ENCODE measurements around the gene GRIA4.

GRIA4 gene

DNA sequence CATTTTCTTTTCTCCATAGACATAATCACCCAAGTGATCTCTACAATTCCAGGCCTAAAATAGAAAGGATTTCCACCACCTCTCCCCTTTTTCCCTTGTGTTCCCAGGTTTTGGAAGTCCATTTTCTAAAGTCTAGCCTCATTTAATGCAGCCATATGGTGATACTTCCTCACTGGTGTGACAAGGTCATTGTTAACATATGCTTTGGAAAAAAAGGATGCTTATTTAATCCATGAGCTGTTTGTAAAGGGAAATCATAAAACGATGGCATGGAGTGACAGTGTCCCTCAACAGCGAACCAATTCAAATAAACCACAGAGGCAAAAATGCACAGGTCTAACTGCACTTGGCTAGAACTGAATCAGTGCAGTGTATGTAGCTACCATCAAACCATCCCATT, 26.6 kb downstream of the GRIA4 start:
- no peak for DNase-seq
- Histone ChIP-seq H3K4me3 (ENCODE audit: control insufficient read depth in 1 of 7, extremely low read depth in 1 of 7, insufficient read depth in 4 of 7, low read depth in 2 of 7, low read length in 6 of 7) (no peak overlapping the region), H3K36me3 (ENCODE audit: control insufficient read depth in 4 of 4, insufficient read depth in 4 of 4, low read length in 3 of 4) (no peaks in the 10 kb centered on the region), H3K9me3 (ENCODE audit: control extremely low read depth in 1 of 5, control insufficient read depth in 4 of 5, insufficient read depth in 2 of 5, low read depth in 1 of 5, low read length in 4 of 5) (no peaks in the 10 kb centered on the region), H3K27me3 (replicated peaks in 2 of 5; ENCODE audit: control insufficient read depth in 4 of 5, insufficient read depth in 5 of 5, low read length in 4 of 5) (no peaks in the 10 kb centered on the region), H3K27ac (ENCODE audit: insufficient read depth in 1 of 2, low read depth in 1 of 2, low read length in 2 of 2, poor library complexity in 1 of 2, severe bottlenecking in 2 of 2) (no peak overlapping the region), H3K4me1 (ENCODE audit: control extremely low read depth in 1 of 4, control insufficient read depth in 4 of 4, insufficient read depth in 4 of 4, low read length in 3 of 4) (no peaks in the 10 kb centered on the region)
- 29% methylated on average over 2 of the region's 2 CpGs for WGBS (ENCODE audit: insufficient coverage)
- ChIA-PET CTCF (no interaction called here), POLR2A (no interaction called here)

- no peak for DNase-seq
- ChIA-PET POLR2A (no interaction called here), CTCF (no interaction called here)
- no peak overlapping the region for H3K4me3 ChIP-seq (ENCODE audit: control insufficient read depth in 1 of 7, extremely low read depth in 1 of 7, insufficient read depth in 4 of 7, low read depth in 2 of 7, low read length in 6 of 7)
- no peaks in the 10 kb centered on the region for H3K4me1 ChIP-seq (ENCODE audit: control extremely low read depth in 1 of 4, control insufficient read depth in 4 of 4, insufficient read depth in 4 of 4, low read length in 3 of 4)
- no peaks in the 10 kb centered on the region for H3K9me3 ChIP-seq (ENCODE audit: control extremely low read depth in 1 of 5, control insufficient read depth in 4 of 5, insufficient read depth in 2 of 5, low read depth in 1 of 5, low read length in 4 of 5)
- H3K27me3 ChIP-seq (replicated peaks in 2 of 5; ENCODE audit: control insufficient read depth in 4 of 5, insufficient read depth in 5 of 5, low read length in 4 of 5) = no peaks in the 10 kb centered on the region
- no CpG with 5 or more reads among the region's 1 CpG for WGBS (ENCODE audit: insufficient coverage)
- no peaks in the 10 kb centered on the region for H3K36me3 ChIP-seq (ENCODE audit: control insufficient read depth in 4 of 4, insufficient read depth in 4 of 4, low read length in 3 of 4)
- H3K27ac ChIP-seq (ENCODE audit: insufficient read depth in 1 of 2, low read depth in 1 of 2, low read length in 2 of 2, poor library complexity in 1 of 2, severe bottlenecking in 2 of 2) = no peak overlapping the region
These were observed 29.7 kb downstream of the GRIA4 start for GRCh38 chr11:105639527-105639926.

DNA sequence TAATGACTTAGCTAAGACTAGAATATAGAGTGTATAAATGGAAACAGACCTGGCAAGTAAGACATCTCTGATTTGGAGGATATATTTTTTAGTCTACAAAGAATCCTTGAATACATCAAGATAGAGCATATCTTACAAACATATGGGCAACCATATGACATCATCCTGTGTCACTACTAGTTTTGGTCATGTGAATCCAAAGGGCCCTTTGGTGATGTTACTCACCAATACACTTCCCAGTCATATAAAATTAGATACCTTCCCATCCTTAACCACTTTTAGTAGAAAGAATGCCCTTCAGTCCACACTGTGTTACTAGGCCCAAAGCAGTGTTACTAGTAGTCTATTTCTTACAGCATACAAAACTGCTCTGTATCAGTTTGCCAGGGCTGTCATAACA, 31.6 kb downstream of the GRIA4 start:
- no peak for DNase-seq
- Histone ChIP-seq H3K4me3 (ENCODE audit: control insufficient read depth in 1 of 7, extremely low read depth in 1 of 7, insufficient read depth in 4 of 7, low read depth in 2 of 7, low read length in 6 of 7) (no peak overlapping the region), H3K9me3 (ENCODE audit: control extremely low read depth in 1 of 5, control insufficient read depth in 4 of 5, insufficient read depth in 2 of 5, low read depth in 1 of 5, low read length in 4 of 5) (no peaks in the 10 kb centered on the region), H3K27ac (ENCODE audit: insufficient read depth in 1 of 2, low read depth in 1 of 2, low read length in 2 of 2, poor library complexity in 1 of 2, severe bottlenecking in 2 of 2) (no peak overlapping the region), H3K36me3 (ENCODE audit: control insufficient read depth in 4 of 4, insufficient read depth in 4 of 4, low read length in 3 of 4) (no peaks in the 10 kb centered on the region), H3K4me1 (ENCODE audit: control extremely low read depth in 1 of 4, control insufficient read depth in 4 of 4, insufficient read depth in 4 of 4, low read length in 3 of 4) (no peaks in the 10 kb centered on the region), H3K27me3 (replicated peaks in 2 of 5; ENCODE audit: control insufficient read depth in 4 of 5, insufficient read depth in 5 of 5, low read length in 4 of 5) (no peaks in the 10 kb centered on the region)
- CTCF ChIA-PET = no interaction called here
- POLR2A ChIA-PET = no interaction called here

DNA sequence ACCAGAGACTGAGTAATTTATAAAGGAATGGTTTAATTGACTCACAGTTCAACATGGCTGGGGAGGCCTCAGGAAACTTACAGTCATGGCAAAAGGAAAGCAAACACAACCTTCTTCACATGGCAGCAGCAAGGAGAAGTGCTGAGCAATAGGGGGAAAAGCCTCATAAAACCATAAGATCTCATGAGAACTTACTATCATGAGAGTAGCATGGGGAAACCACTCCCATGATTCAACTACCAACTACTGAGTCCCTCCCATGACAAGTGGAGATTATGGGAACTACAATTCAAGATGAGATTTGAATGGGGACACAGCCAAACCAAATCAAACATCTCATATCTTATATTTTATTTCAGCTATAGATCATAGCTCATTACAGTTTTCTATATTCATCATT, 33.0 kb downstream of the GRIA4 start:
- no peaks in the 10 kb centered on the region for H3K27me3 ChIP-seq (replicated peaks in 2 of 5; ENCODE audit: control insufficient read depth in 4 of 5, insufficient read depth in 5 of 5, low read length in 4 of 5)
- ChIA-PET POLR2A (no interaction called here), CTCF (no interaction called here)
- H3K4me3 ChIP-seq (ENCODE audit: control insufficient read depth in 1 of 7, extremely low read depth in 1 of 7, insufficient read depth in 4 of 7, low read depth in 2 of 7, low read length in 6 of 7) = no peak overlapping the region
- no peak overlapping the region for H3K27ac ChIP-seq (ENCODE audit: insufficient read depth in 1 of 2, low read depth in 1 of 2, low read length in 2 of 2, poor library complexity in 1 of 2, severe bottlenecking in 2 of 2)
- H3K4me1 ChIP-seq (ENCODE audit: control extremely low read depth in 1 of 4, control insufficient read depth in 4 of 4, insufficient read depth in 4 of 4, low read length in 3 of 4) = no peaks in the 10 kb centered on the region
- no peak for DNase-seq
- H3K36me3 ChIP-seq (ENCODE audit: control insufficient read depth in 4 of 4, insufficient read depth in 4 of 4, low read length in 3 of 4) = no peaks in the 10 kb centered on the region
- H3K9me3 ChIP-seq (ENCODE audit: control extremely low read depth in 1 of 5, control insufficient read depth in 4 of 5, insufficient read depth in 2 of 5, low read depth in 1 of 5, low read length in 4 of 5) = peaks cover 0 to 2% (median 0%) of the 10 kb centered on the region in 5 experiments

- ChIA-PET CTCF (interaction anchor here (0.6 kb wide), 1 partner anchor 27 kb away, joined by 3 read pairs; no protein-coding TSS in a partner anchor), POLR2A (no interaction called here)
- Histone ChIP-seq H3K4me1 (ENCODE audit: control extremely low read depth in 1 of 4, control insufficient read depth in 4 of 4, insufficient read depth in 4 of 4, low read length in 3 of 4) (no peaks in the 10 kb centered on the region), H3K36me3 (ENCODE audit: control insufficient read depth in 4 of 4, insufficient read depth in 4 of 4, low read length in 3 of 4) (no peaks in the 10 kb centered on the region), H3K27ac (ENCODE audit: insufficient read depth in 1 of 2, low read depth in 1 of 2, low read length in 2 of 2, poor library complexity in 1 of 2, severe bottlenecking in 2 of 2) (no peak overlapping the region), H3K27me3 (replicated peaks in 2 of 5; ENCODE audit: control insufficient read depth in 4 of 5, insufficient read depth in 5 of 5, low read length in 4 of 5) (no peaks in the 10 kb centered on the region), H3K9me3 (ENCODE audit: control extremely low read depth in 1 of 5, control insufficient read depth in 4 of 5, insufficient read depth in 2 of 5, low read depth in 1 of 5, low read length in 4 of 5) (peaks cover 0 to 2% (median 0%) of the 10 kb centered on the region in 5 experiments), H3K4me3 (ENCODE audit: control insufficient read depth in 1 of 7, extremely low read depth in 1 of 7, insufficient read depth in 4 of 7, low read depth in 2 of 7, low read length in 6 of 7) (no peak overlapping the region)
- no peak for DNase-seq
- WGBS (ENCODE audit: insufficient coverage) = 89% methylated on average over 2 of the region's 7 CpGs
These were observed 35.1 kb downstream of the GRIA4 start for GRCh38 chr11:105644839-105645573.

DNA sequence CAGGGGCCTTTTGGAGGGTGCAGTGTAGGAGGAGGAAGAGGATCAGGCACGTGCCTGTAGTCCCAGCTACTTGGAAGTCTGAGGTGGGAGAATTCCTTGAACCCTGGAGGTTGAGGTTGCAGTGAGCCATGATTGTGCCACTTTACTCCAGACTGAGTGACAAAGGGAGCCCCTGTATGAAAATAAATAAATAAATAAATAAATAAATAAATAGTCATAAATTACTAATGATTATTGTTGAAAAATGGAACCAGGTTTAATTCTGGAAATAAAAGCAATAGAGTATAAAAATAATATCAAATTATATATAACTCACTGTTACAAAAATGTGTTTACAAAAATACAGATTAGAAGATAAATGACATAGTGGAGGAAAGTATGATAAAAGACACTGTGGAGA, 37.9 kb downstream of the GRIA4 start:
- no peaks in the 10 kb centered on the region for H3K27me3 ChIP-seq (replicated peaks in 2 of 5; ENCODE audit: control insufficient read depth in 4 of 5, insufficient read depth in 5 of 5, low read length in 4 of 5)
- WGBS (ENCODE audit: insufficient coverage) = 88% methylated on average over 1 of the region's 1 CpG
- no peak for DNase-seq
- no peaks in the 10 kb centered on the region for H3K36me3 ChIP-seq (ENCODE audit: control insufficient read depth in 4 of 4, insufficient read depth in 4 of 4, low read length in 3 of 4)
- H3K27ac ChIP-seq (ENCODE audit: insufficient read depth in 1 of 2, low read depth in 1 of 2, low read length in 2 of 2, poor library complexity in 1 of 2, severe bottlenecking in 2 of 2) = no peak overlapping the region
- no peaks in the 10 kb centered on the region for H3K4me1 ChIP-seq (ENCODE audit: control extremely low read depth in 1 of 4, control insufficient read depth in 4 of 4, insufficient read depth in 4 of 4, low read length in 3 of 4)
- H3K9me3 ChIP-seq (ENCODE audit: control extremely low read depth in 1 of 5, control insufficient read depth in 4 of 5, insufficient read depth in 2 of 5, low read depth in 1 of 5, low read length in 4 of 5) = peaks cover 0 to 2% (median 0%) of the 10 kb centered on the region in 5 experiments
- CTCF ChIA-PET = no interaction called here
- POLR2A ChIA-PET = no interaction called here
- H3K4me3 ChIP-seq (ENCODE audit: control insufficient read depth in 1 of 7, extremely low read depth in 1 of 7, insufficient read depth in 4 of 7, low read depth in 2 of 7, low read length in 6 of 7) = no peak overlapping the region

- CTCF ChIA-PET = no interaction called here
- 100% methylated on average over 1 of the region's 4 CpGs for WGBS (ENCODE audit: insufficient coverage)
- Histone ChIP-seq H3K9me3 (ENCODE audit: control extremely low read depth in 1 of 5, control insufficient read depth in 4 of 5, insufficient read depth in 2 of 5, low read depth in 1 of 5, low read length in 4 of 5) (peaks cover 0 to 2% (median 0%) of the 10 kb centered on the region in 5 experiments), H3K27ac (ENCODE audit: insufficient read depth in 1 of 2, low read depth in 1 of 2, low read length in 2 of 2, poor library complexity in 1 of 2, severe bottlenecking in 2 of 2) (no peak overlapping the region), H3K36me3 (ENCODE audit: control insufficient read depth in 4 of 4, insufficient read depth in 4 of 4, low read length in 3 of 4) (no peaks in the 10 kb centered on the region), H3K27me3 (replicated peaks in 2 of 5; ENCODE audit: control insufficient read depth in 4 of 5, insufficient read depth in 5 of 5, low read length in 4 of 5) (no peaks in the 10 kb centered on the region), H3K4me1 (ENCODE audit: control extremely low read depth in 1 of 4, control insufficient read depth in 4 of 4, insufficient read depth in 4 of 4, low read length in 3 of 4) (no peaks in the 10 kb centered on the region), H3K4me3 (ENCODE audit: control insufficient read depth in 1 of 7, extremely low read depth in 1 of 7, insufficient read depth in 4 of 7, low read depth in 2 of 7, low read length in 6 of 7) (no peak overlapping the region)
- DNase-seq = no peak
- POLR2A ChIA-PET = no interaction called here
These were observed 38.9 kb downstream of the GRIA4 start for GRCh38 chr11:105648762-105649161.
